ENCODE data around the gene SLC44A1.

SLC44A1 gene

GRCh38 chr9:105354448-105354847 is 110.0 kb downstream of the SLC44A1 start:
- no peaks in the 10 kb centered on the region for H3K9me3 ChIP-seq (ENCODE audit: control extremely low read depth in 1 of 5, control insufficient read depth in 4 of 5, insufficient read depth in 2 of 5, low read depth in 1 of 5, low read length in 4 of 5)
- CTCF ChIA-PET: interaction anchor here (2.0 kb wide), 1 partner anchor 10 kb away, joined by 7 read pairs; no protein-coding TSS in a partner anchor
- WGBS (ENCODE audit: insufficient coverage): 100% methylated on average over 2 of the region's 3 CpGs

DNA sequence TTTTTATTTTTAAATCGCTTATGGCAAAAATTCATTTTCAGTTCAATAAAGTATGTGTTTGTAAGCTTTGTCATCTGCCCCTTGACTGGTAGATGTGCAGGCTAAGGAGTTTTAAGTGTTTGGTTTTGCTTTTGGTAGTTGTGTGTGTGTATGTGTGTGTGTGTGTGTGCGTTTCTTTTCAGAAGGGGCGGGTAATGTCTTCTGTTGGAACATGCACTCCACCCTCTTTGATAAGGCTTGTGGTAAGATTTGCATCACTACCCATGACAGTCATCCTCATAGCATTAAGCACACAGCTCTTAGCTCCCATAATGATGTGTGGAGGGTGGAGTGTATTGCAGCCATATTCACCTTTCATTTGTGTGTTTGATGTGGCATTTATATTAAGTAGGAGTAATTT is 111.3 kb downstream of the SLC44A1 start:
- Histone ChIP-seq H3K9me3 (ENCODE audit: control extremely low read depth in 1 of 5, control insufficient read depth in 4 of 5, insufficient read depth in 2 of 5, low read depth in 1 of 5, low read length in 4 of 5) (no peaks in the 10 kb centered on the region), H3K27ac (ENCODE audit: insufficient read depth in 1 of 2, low read depth in 1 of 2, low read length in 2 of 2, poor library complexity in 1 of 2, severe bottlenecking in 2 of 2) (no peak overlapping the region), H3K27me3 (replicated peaks in 2 of 5; ENCODE audit: control insufficient read depth in 4 of 5, insufficient read depth in 5 of 5, low read length in 4 of 5) (no peaks in the 10 kb centered on the region), H3K36me3 (ENCODE audit: control insufficient read depth in 4 of 4, insufficient read depth in 4 of 4, low read length in 3 of 4) (peaks cover 0 to 4% (median 0%) of the 10 kb centered on the region in 4 experiments), H3K4me3 (ENCODE audit: control insufficient read depth in 1 of 7, extremely low read depth in 1 of 7, insufficient read depth in 4 of 7, low read depth in 2 of 7, low read length in 6 of 7) (no peak overlapping the region), H3K4me1 (ENCODE audit: control extremely low read depth in 1 of 4, control insufficient read depth in 4 of 4, insufficient read depth in 4 of 4, low read length in 3 of 4) (no peaks in the 10 kb centered on the region)
- ChIA-PET POLR2A (no interaction called here), CTCF (interaction anchor here (0.9 to 2.0 kb wide), 2 partner anchors 9 kb away, joined by 3 to 7 read pairs; no protein-coding TSS in a partner anchor)
- 100% methylated on average over 1 of the region's 3 CpGs for WGBS (ENCODE audit: insufficient coverage)
- DNase-seq: peak; percentile 36 to 81 (median 61)

More at GRCh38 chr9:105354448-105354847, 110.0 kb downstream of the SLC44A1 start:
- no peaks in the 10 kb centered on the region for H3K36me3 ChIP-seq (ENCODE audit: control insufficient read depth in 4 of 4, insufficient read depth in 4 of 4, low read length in 3 of 4)
- DNase-seq: no peak
- H3K4me1 ChIP-seq (ENCODE audit: control extremely low read depth in 1 of 4, control insufficient read depth in 4 of 4, insufficient read depth in 4 of 4, low read length in 3 of 4): no peaks in the 10 kb centered on the region
- H3K27ac ChIP-seq (ENCODE audit: insufficient read depth in 1 of 2, low read depth in 1 of 2, low read length in 2 of 2, poor library complexity in 1 of 2, severe bottlenecking in 2 of 2): no peak overlapping the region
- POLR2A ChIA-PET: no interaction called here
- H3K27me3 ChIP-seq (replicated peaks in 2 of 5; ENCODE audit: control insufficient read depth in 4 of 5, insufficient read depth in 5 of 5, low read length in 4 of 5): no peaks in the 10 kb centered on the region
- no peak overlapping the region for H3K4me3 ChIP-seq (ENCODE audit: control insufficient read depth in 1 of 7, extremely low read depth in 1 of 7, insufficient read depth in 4 of 7, low read depth in 2 of 7, low read length in 6 of 7)

GRCh38 chr9:105357937-105358336 is 113.5 kb downstream of the SLC44A1 start:
- ChIA-PET CTCF (interaction anchor here (0.8 to 1.4 kb wide), 3 partner anchors 12 to 496 kb away, joined by 3 read pairs; no protein-coding TSS in a partner anchor), POLR2A (interaction anchor here (0.6 kb wide), 1 partner anchor 489 kb away, joined by 3 read pairs; no protein-coding TSS in a partner anchor)
- Histone ChIP-seq H3K4me3 (ENCODE audit: control insufficient read depth in 1 of 7, extremely low read depth in 1 of 7, insufficient read depth in 4 of 7, low read depth in 2 of 7, low read length in 6 of 7) (no peak overlapping the region), H3K27ac (ENCODE audit: insufficient read depth in 1 of 2, low read depth in 1 of 2, low read length in 2 of 2, poor library complexity in 1 of 2, severe bottlenecking in 2 of 2) (no peak overlapping the region), H3K27me3 (replicated peaks in 2 of 5; ENCODE audit: control insufficient read depth in 4 of 5, insufficient read depth in 5 of 5, low read length in 4 of 5) (no peaks in the 10 kb centered on the region), H3K9me3 (ENCODE audit: control extremely low read depth in 1 of 5, control insufficient read depth in 4 of 5, insufficient read depth in 2 of 5, low read depth in 1 of 5, low read length in 4 of 5) (no peaks in the 10 kb centered on the region), H3K4me1 (ENCODE audit: control extremely low read depth in 1 of 4, control insufficient read depth in 4 of 4, insufficient read depth in 4 of 4, low read length in 3 of 4) (no peaks in the 10 kb centered on the region), H3K36me3 (ENCODE audit: control insufficient read depth in 4 of 4, insufficient read depth in 4 of 4, low read length in 3 of 4) (peaks cover 0 to 9% (median 4%) of the 10 kb centered on the region in 4 experiments)
- 100% methylated on average over 1 of the region's 3 CpGs for whole genome bisulfite sequencing (ENCODE audit: insufficient coverage)
- no peak for DNase-seq

DNA sequence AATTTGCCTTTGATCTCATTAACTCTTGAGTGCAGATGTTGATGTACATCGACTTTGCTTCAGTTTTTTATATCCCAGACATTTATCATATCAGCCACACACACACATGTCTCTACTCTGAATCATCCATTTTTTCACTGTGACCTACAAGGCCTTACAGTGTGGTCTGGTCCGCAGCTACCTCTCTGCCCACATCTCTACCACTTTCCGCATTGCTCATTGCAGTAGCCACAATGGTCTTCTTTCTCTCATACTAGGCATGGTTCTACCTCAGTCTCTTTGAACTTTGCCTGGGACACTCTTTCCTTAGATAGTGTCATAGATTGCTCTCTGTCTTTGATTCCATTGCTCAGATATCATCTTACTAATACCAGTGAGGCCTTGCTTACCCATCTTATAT is 115.4 kb downstream of the SLC44A1 start:
- Histone ChIP-seq H3K9me3 (ENCODE audit: control extremely low read depth in 1 of 5, control insufficient read depth in 4 of 5, insufficient read depth in 2 of 5, low read depth in 1 of 5, low read length in 4 of 5) (no peaks in the 10 kb centered on the region), H3K36me3 (ENCODE audit: control insufficient read depth in 4 of 4, insufficient read depth in 4 of 4, low read length in 3 of 4) (peaks cover 6 to 12% (median 7%) of the 10 kb centered on the region in 4 experiments), H3K4me1 (ENCODE audit: control extremely low read depth in 1 of 4, control insufficient read depth in 4 of 4, insufficient read depth in 4 of 4, low read length in 3 of 4) (no peaks in the 10 kb centered on the region), H3K27ac (ENCODE audit: insufficient read depth in 1 of 2, low read depth in 1 of 2, low read length in 2 of 2, poor library complexity in 1 of 2, severe bottlenecking in 2 of 2) (no peak overlapping the region), H3K27me3 (replicated peaks in 2 of 5; ENCODE audit: control insufficient read depth in 4 of 5, insufficient read depth in 5 of 5, low read length in 4 of 5) (no peaks in the 10 kb centered on the region), H3K4me3 (ENCODE audit: control insufficient read depth in 1 of 7, extremely low read depth in 1 of 7, insufficient read depth in 4 of 7, low read depth in 2 of 7, low read length in 6 of 7) (no peak overlapping the region)
- DNase-seq: no peak
- ChIA-PET CTCF (interaction anchor here (1.1 to 2.0 kb wide), 4 partner anchors 11 to 200 kb away, joined by 3 to 8 read pairs (median 4); no protein-coding TSS in a partner anchor), POLR2A (no interaction called here)
- WGBS (ENCODE audit: insufficient coverage): 96% methylated on average over 3 of the region's 3 CpGs

DNA sequence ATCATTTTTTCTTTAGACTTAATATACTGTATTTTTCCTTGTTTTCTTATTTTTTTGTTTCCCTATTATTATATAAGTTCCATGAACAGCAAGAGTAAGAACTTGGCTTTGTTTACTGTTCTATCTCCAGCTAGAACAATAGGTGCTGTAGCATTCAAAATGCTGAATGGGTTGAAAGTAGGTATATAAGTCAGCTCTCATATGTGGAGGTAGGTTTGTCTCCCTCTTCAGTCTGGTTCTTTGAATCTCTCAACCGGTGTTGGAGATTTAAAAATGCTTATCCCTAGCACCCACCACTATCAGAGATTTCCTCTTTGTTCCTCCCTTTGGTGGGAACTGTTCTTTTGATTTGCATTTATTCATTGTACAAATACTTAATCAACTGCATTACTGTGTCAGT is 115.9 kb downstream of the SLC44A1 start:
- H3K4me3 ChIP-seq (ENCODE audit: control insufficient read depth in 1 of 7, extremely low read depth in 1 of 7, insufficient read depth in 4 of 7, low read depth in 2 of 7, low read length in 6 of 7): no peak overlapping the region
- no peaks in the 10 kb centered on the region for H3K9me3 ChIP-seq (ENCODE audit: control extremely low read depth in 1 of 5, control insufficient read depth in 4 of 5, insufficient read depth in 2 of 5, low read depth in 1 of 5, low read length in 4 of 5)
- no peaks in the 10 kb centered on the region for H3K27me3 ChIP-seq (replicated peaks in 2 of 5; ENCODE audit: control insufficient read depth in 4 of 5, insufficient read depth in 5 of 5, low read length in 4 of 5)
- H3K4me1 ChIP-seq (ENCODE audit: control extremely low read depth in 1 of 4, control insufficient read depth in 4 of 4, insufficient read depth in 4 of 4, low read length in 3 of 4): no peaks in the 10 kb centered on the region
- no peak overlapping the region for H3K27ac ChIP-seq (ENCODE audit: insufficient read depth in 1 of 2, low read depth in 1 of 2, low read length in 2 of 2, poor library complexity in 1 of 2, severe bottlenecking in 2 of 2)
- CTCF ChIA-PET: interaction anchor here (1.0 to 2.0 kb wide), 6 partner anchors 10 to 201 kb away, joined by 3 to 8 read pairs (median 4); no protein-coding TSS in a partner anchor
- DNase-seq: no peak
- POLR2A ChIA-PET: no interaction called here
- no CpG with 5 or more reads among the region's 1 CpG for WGBS (ENCODE audit: insufficient coverage)
- peaks cover 6 to 12% (median 7%) of the 10 kb centered on the region in 4 experiments for H3K36me3 ChIP-seq (ENCODE audit: control insufficient read depth in 4 of 4, insufficient read depth in 4 of 4, low read length in 3 of 4)

DNA sequence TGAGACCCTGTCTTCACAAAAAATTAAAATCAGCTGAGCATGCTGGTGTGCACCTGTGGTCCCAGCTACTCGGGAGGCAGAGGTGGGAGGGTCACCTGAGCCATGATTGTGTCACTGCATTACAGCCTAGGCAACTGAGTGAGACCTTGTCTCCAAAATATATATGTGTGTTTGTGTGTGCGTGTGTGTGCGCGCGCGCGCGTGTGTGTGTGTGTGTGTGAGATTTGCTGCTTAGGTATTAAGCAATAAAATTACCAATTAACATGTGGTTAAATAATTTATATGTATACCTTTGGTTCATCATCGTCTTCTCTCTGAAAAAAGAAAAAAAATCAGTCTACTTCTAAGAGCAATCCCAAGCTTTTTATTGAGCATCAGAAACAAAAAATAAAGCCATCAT is 117.4 kb downstream of the SLC44A1 start:
- Histone ChIP-seq H3K4me3 (ENCODE audit: control insufficient read depth in 1 of 7, extremely low read depth in 1 of 7, insufficient read depth in 4 of 7, low read depth in 2 of 7, low read length in 6 of 7) (no peak overlapping the region), H3K36me3 (ENCODE audit: control insufficient read depth in 4 of 4, insufficient read depth in 4 of 4, low read length in 3 of 4) (peaks cover 6 to 16% (median 7%) of the 10 kb centered on the region in 4 experiments), H3K9me3 (ENCODE audit: control extremely low read depth in 1 of 5, control insufficient read depth in 4 of 5, insufficient read depth in 2 of 5, low read depth in 1 of 5, low read length in 4 of 5) (no peaks in the 10 kb centered on the region), H3K27ac (ENCODE audit: insufficient read depth in 1 of 2, low read depth in 1 of 2, low read length in 2 of 2, poor library complexity in 1 of 2, severe bottlenecking in 2 of 2) (no peak overlapping the region), H3K27me3 (replicated peaks in 2 of 5; ENCODE audit: control insufficient read depth in 4 of 5, insufficient read depth in 5 of 5, low read length in 4 of 5) (no peaks in the 10 kb centered on the region), H3K4me1 (ENCODE audit: control extremely low read depth in 1 of 4, control insufficient read depth in 4 of 4, insufficient read depth in 4 of 4, low read length in 3 of 4) (no peaks in the 10 kb centered on the region)
- WGBS (ENCODE audit: insufficient coverage): 100% methylated on average over 1 of the region's 9 CpGs
- no peak for DNase-seq
- ChIA-PET CTCF (interaction anchor here (1.2 to 2.0 kb wide), 3 partner anchors 9 to 64 kb away, joined by 3 to 8 read pairs (median 4); no protein-coding TSS in a partner anchor), POLR2A (no interaction called here)

DNA sequence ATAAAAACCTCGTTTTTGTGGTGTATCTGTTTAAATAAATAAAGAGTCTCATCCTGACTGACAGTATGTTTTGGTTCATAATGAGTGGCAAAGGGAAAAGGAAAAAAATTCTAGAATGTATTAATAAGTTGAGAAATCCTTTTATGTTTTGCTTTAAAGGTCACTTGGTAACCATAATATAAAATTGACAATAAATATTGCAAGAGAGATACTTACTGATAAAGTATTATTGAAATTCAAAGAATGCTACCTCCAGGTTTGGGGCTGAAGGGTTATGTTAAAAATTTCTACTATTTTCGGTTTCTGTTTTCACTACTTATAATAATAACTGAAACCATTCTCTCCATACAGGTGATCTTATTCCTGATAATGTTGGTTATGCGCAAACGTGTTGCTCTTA is 118.0 kb downstream of the SLC44A1 start:
- WGBS (ENCODE audit: insufficient coverage): 93% methylated on average over 3 of the region's 4 CpGs
- H3K27me3 ChIP-seq (replicated peaks in 2 of 5; ENCODE audit: control insufficient read depth in 4 of 5, insufficient read depth in 5 of 5, low read length in 4 of 5): no peaks in the 10 kb centered on the region
- CTCF ChIA-PET: interaction anchor here (0.7 to 1.2 kb wide), 2 partner anchors 15 to 46 kb away, joined by 3 read pairs; no protein-coding TSS in a partner anchor
- H3K4me1 ChIP-seq (ENCODE audit: control extremely low read depth in 1 of 4, control insufficient read depth in 4 of 4, insufficient read depth in 4 of 4, low read length in 3 of 4): no peaks in the 10 kb centered on the region
- no peak overlapping the region for H3K27ac ChIP-seq (ENCODE audit: insufficient read depth in 1 of 2, low read depth in 1 of 2, low read length in 2 of 2, poor library complexity in 1 of 2, severe bottlenecking in 2 of 2)
- POLR2A ChIA-PET: no interaction called here
- no peak for DNase-seq
- no peaks in the 10 kb centered on the region for H3K9me3 ChIP-seq (ENCODE audit: control extremely low read depth in 1 of 5, control insufficient read depth in 4 of 5, insufficient read depth in 2 of 5, low read depth in 1 of 5, low read length in 4 of 5)
- H3K36me3 ChIP-seq (ENCODE audit: control insufficient read depth in 4 of 4, insufficient read depth in 4 of 4, low read length in 3 of 4): peaks cover 6 to 16% (median 7%) of the 10 kb centered on the region in 4 experiments
- H3K4me3 ChIP-seq (ENCODE audit: control insufficient read depth in 1 of 7, extremely low read depth in 1 of 7, insufficient read depth in 4 of 7, low read depth in 2 of 7, low read length in 6 of 7): no peak overlapping the region

Data from common myeloid progenitor, CD34-positive (primary cell).